ENCODE measurements around the gene ADAMTS6.

The ADAMTS6 gene

DNA sequence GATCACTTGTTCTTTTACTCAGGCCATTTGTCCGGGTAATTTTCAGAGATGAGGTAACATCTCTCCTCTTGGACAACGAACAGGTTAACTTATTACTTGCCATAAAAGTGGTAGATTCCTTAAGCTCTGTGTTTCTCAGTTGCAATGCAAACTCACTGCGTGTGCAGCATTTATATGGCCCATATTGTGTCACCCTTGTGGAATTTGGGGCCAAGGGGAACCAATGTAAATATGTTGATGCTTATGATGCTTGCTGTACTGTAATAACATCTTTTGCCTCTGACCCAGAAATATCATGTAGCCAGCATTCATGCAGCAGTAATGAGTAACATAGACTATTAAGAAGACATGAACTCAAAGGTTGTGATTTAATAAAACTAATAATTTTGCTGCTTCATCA is 175.8 kb downstream of the ADAMTS6 start:
- Histone ChIP-seq H3K27me3 (ENCODE audit: control insufficient read depth in 2 of 2, insufficient read depth in 2 of 2, low read length in 2 of 2) (no peaks in the 10 kb centered on the region), H3K9me3 (ENCODE audit: control insufficient read depth in 2 of 2, low read length in 2 of 2) (no peaks in the 10 kb centered on the region), H3K9ac (ENCODE audit: low read depth in 1 of 2, low read length in 2 of 2) (no peak overlapping the region), H3K4me3 (ENCODE audit: low read length in 2 of 2) (no peak overlapping the region), H3K4me1 (ENCODE audit: control insufficient read depth in 2 of 2, insufficient read depth in 2 of 2, low read length in 2 of 2) (no peaks in the 10 kb centered on the region), H3K36me3 (ENCODE audit: control insufficient read depth in 2 of 2, insufficient read depth in 2 of 2, low read length in 2 of 2) (no peaks in the 10 kb centered on the region), H3K27ac (ENCODE audit: low read depth in 2 of 2, low read length in 2 of 2) (no peak overlapping the region)

DNA sequence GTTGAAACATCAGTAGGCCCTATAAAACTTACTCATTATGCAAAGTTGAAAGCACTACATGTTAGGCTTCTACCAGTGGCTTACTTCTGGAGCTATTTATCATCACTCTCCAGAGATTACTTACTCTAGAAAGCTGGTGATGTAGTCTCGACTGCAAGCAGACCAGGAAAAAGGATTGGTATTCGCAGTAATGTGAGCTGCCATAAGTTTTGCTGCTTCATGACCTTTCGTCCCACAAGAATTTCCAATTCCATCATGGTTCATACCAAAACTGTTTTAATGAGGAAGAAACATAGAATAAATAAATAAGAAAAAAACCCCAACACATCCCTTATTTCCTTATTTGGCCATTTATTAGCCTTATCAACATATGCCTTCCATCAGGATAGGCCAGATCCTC is 181.9 kb downstream of the ADAMTS6 start:
- H3K4me1 ChIP-seq (ENCODE audit: control insufficient read depth in 2 of 2, insufficient read depth in 2 of 2, low read length in 2 of 2) = no peaks in the 10 kb centered on the region

GRCh38 chr5:65296067-65296466 is 185.7 kb downstream of the ADAMTS6 start:
- Histone ChIP-seq H3K9me3 (ENCODE audit: control insufficient read depth in 2 of 2, low read length in 2 of 2) (no peaks in the 10 kb centered on the region), H3K9ac (ENCODE audit: low read depth in 1 of 2, low read length in 2 of 2) (no peak overlapping the region), H3K27ac (ENCODE audit: low read depth in 2 of 2, low read length in 2 of 2) (no peak overlapping the region), H3K36me3 (ENCODE audit: control insufficient read depth in 2 of 2, insufficient read depth in 2 of 2, low read length in 2 of 2) (no peaks in the 10 kb centered on the region), H3K4me1 (ENCODE audit: control insufficient read depth in 2 of 2, insufficient read depth in 2 of 2, low read length in 2 of 2) (no peaks in the 10 kb centered on the region), H3K27me3 (ENCODE audit: control insufficient read depth in 2 of 2, insufficient read depth in 2 of 2, low read length in 2 of 2) (no peaks in the 10 kb centered on the region), H3K4me3 (ENCODE audit: low read length in 2 of 2) (no peak overlapping the region)

More for the DNA sequence above, 181.9 kb downstream of the ADAMTS6 start:
- H3K9me3 ChIP-seq (ENCODE audit: control insufficient read depth in 2 of 2, low read length in 2 of 2) = no peaks in the 10 kb centered on the region
- no peak overlapping the region for H3K27ac ChIP-seq (ENCODE audit: low read depth in 2 of 2, low read length in 2 of 2)
- H3K9ac ChIP-seq (ENCODE audit: low read depth in 1 of 2, low read length in 2 of 2) = no peak overlapping the region
- H3K36me3 ChIP-seq (ENCODE audit: control insufficient read depth in 2 of 2, insufficient read depth in 2 of 2, low read length in 2 of 2) = no peaks in the 10 kb centered on the region
- no peaks in the 10 kb centered on the region for H3K27me3 ChIP-seq (ENCODE audit: control insufficient read depth in 2 of 2, insufficient read depth in 2 of 2, low read length in 2 of 2)
- no peak overlapping the region for H3K4me3 ChIP-seq (ENCODE audit: low read length in 2 of 2)

GRCh38 chr5:65292196-65292595 is 189.5 kb downstream of the ADAMTS6 start:
- no peaks in the 10 kb centered on the region for H3K9me3 ChIP-seq (ENCODE audit: control insufficient read depth in 2 of 2, low read length in 2 of 2)
- H3K4me3 ChIP-seq (ENCODE audit: low read length in 2 of 2) = no peak overlapping the region
- no peak overlapping the region for H3K9ac ChIP-seq (ENCODE audit: low read depth in 1 of 2, low read length in 2 of 2)
- no peak overlapping the region for H3K27ac ChIP-seq (ENCODE audit: low read depth in 2 of 2, low read length in 2 of 2)
- no peaks in the 10 kb centered on the region for H3K4me1 ChIP-seq (ENCODE audit: control insufficient read depth in 2 of 2, insufficient read depth in 2 of 2, low read length in 2 of 2)
- no peaks in the 10 kb centered on the region for H3K36me3 ChIP-seq (ENCODE audit: control insufficient read depth in 2 of 2, insufficient read depth in 2 of 2, low read length in 2 of 2)
- H3K27me3 ChIP-seq (ENCODE audit: control insufficient read depth in 2 of 2, insufficient read depth in 2 of 2, low read length in 2 of 2) = no peaks in the 10 kb centered on the region

GRCh38 chr5:65290677-65291076 is 191.0 kb downstream of the ADAMTS6 start:
- Histone ChIP-seq H3K36me3 (ENCODE audit: control insufficient read depth in 2 of 2, insufficient read depth in 2 of 2, low read length in 2 of 2) (no peaks in the 10 kb centered on the region), H3K4me1 (ENCODE audit: control insufficient read depth in 2 of 2, insufficient read depth in 2 of 2, low read length in 2 of 2) (no peaks in the 10 kb centered on the region), H3K9me3 (ENCODE audit: control insufficient read depth in 2 of 2, low read length in 2 of 2) (no peaks in the 10 kb centered on the region), H3K4me3 (ENCODE audit: low read length in 2 of 2) (no peak overlapping the region), H3K9ac (ENCODE audit: low read depth in 1 of 2, low read length in 2 of 2) (no peak overlapping the region), H3K27ac (ENCODE audit: low read depth in 2 of 2, low read length in 2 of 2) (no peak overlapping the region), H3K27me3 (ENCODE audit: control insufficient read depth in 2 of 2, insufficient read depth in 2 of 2, low read length in 2 of 2) (no peaks in the 10 kb centered on the region)

- no peaks in the 10 kb centered on the region for H3K27me3 ChIP-seq (ENCODE audit: control insufficient read depth in 2 of 2, insufficient read depth in 2 of 2, low read length in 2 of 2)
These were observed 193.1 kb downstream of the ADAMTS6 start for GRCh38 chr5:65288657-65289056.

DNA sequence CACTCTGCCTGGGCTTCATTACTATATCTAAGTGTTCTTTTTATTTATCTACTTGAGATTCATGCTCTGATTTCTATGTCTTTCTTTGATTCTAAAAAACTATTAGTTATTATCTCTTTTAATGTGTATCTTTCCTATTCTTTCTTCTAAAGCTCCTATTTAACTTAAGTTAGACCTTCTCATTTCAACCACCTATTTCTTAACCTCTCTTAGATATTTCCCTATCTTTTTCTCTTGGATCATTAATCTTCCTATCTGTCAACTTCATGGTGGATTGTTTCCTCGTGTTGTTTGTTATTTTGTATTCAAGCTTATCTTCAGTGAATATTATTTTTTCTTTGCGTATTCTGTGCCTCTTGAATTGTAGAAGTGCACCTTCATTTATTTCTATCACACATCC is 202.1 kb downstream of the ADAMTS6 start:
- Histone ChIP-seq H3K4me1 (ENCODE audit: control insufficient read depth in 2 of 2, insufficient read depth in 2 of 2, low read length in 2 of 2) (no peaks in the 10 kb centered on the region), H3K27ac (ENCODE audit: low read depth in 2 of 2, low read length in 2 of 2) (no peak overlapping the region), H3K36me3 (ENCODE audit: control insufficient read depth in 2 of 2, insufficient read depth in 2 of 2, low read length in 2 of 2) (no peaks in the 10 kb centered on the region), H3K9me3 (ENCODE audit: control insufficient read depth in 2 of 2, low read length in 2 of 2) (no peaks in the 10 kb centered on the region), H3K27me3 (ENCODE audit: control insufficient read depth in 2 of 2, insufficient read depth in 2 of 2, low read length in 2 of 2) (no peaks in the 10 kb centered on the region), H3K4me3 (ENCODE audit: low read length in 2 of 2) (no peak overlapping the region), H3K9ac (ENCODE audit: low read depth in 1 of 2, low read length in 2 of 2) (no peak overlapping the region)

More at GRCh38 chr5:65288657-65289056, 193.1 kb downstream of the ADAMTS6 start:
- no peaks in the 10 kb centered on the region for H3K9me3 ChIP-seq (ENCODE audit: control insufficient read depth in 2 of 2, low read length in 2 of 2)
- H3K4me1 ChIP-seq (ENCODE audit: control insufficient read depth in 2 of 2, insufficient read depth in 2 of 2, low read length in 2 of 2) = no peaks in the 10 kb centered on the region
- no peak overlapping the region for H3K9ac ChIP-seq (ENCODE audit: low read depth in 1 of 2, low read length in 2 of 2)
- no peak overlapping the region for H3K4me3 ChIP-seq (ENCODE audit: low read length in 2 of 2)
- no peak overlapping the region for H3K27ac ChIP-seq (ENCODE audit: low read depth in 2 of 2, low read length in 2 of 2)
- H3K36me3 ChIP-seq (ENCODE audit: control insufficient read depth in 2 of 2, insufficient read depth in 2 of 2, low read length in 2 of 2) = no peaks in the 10 kb centered on the region

DNA sequence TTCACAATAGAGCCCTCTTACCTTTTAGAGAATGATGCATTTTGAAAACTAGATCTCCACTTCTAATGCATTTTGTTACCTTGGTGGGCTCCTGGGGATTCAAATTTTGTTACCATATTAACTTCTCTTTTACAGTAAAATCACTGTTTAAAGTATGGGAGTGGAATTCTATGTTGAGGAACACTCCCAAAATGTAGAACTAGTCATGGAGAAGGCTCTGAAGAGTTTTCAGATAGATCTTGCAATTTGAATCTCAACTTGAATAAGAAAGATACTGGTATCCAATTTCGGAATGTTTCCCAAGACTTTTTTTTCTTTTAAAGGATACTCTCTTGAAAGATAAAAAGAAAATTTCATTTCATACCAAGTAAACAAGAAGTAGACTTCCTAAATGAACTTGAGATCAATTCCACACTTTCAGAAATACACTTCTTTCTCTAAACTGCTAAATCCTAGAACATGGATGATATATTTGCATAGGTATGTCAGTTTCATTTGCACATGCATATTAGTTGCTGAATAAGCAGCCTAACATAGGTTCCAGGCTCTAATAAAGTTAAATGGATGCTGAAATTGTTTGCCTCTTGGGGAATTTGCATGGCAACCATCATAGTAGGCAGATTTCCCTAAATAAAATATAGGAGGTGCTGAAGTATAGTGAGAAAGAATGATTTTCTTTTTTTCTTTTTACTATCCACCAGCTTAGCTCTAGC is 205.4 kb downstream of the ADAMTS6 start:
- Histone ChIP-seq H3K9ac (ENCODE audit: low read depth in 1 of 2, low read length in 2 of 2) (no peak overlapping the region), H3K27ac (ENCODE audit: low read depth in 2 of 2, low read length in 2 of 2) (no peak overlapping the region), H3K27me3 (ENCODE audit: control insufficient read depth in 2 of 2, insufficient read depth in 2 of 2, low read length in 2 of 2) (no peaks in the 10 kb centered on the region), H3K36me3 (ENCODE audit: control insufficient read depth in 2 of 2, insufficient read depth in 2 of 2, low read length in 2 of 2) (no peaks in the 10 kb centered on the region), H3K4me1 (ENCODE audit: control insufficient read depth in 2 of 2, insufficient read depth in 2 of 2, low read length in 2 of 2) (no peaks in the 10 kb centered on the region), H3K4me3 (ENCODE audit: low read length in 2 of 2) (no peak overlapping the region), H3K9me3 (ENCODE audit: control insufficient read depth in 2 of 2, low read length in 2 of 2) (no peaks in the 10 kb centered on the region)

DNA sequence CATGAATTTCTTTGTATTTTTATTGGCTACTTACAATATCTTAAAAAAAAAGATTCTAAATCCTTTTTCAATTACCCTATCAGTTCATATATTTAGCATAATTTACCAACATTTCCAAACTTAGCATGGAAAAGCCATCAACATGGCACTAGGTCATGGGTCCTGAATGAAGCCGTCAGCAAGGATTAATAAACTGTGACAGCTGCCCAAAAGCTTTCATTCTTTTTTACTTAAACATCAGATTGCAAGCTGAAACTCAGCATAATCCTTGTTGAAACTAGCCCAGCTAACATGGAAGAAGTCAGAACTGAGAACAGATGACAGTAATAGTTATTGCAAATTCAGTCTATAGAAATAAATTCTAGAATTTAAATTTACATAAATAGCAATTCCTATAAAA is 209.8 kb downstream of the ADAMTS6 start:
- no peak overlapping the region for H3K4me3 ChIP-seq (ENCODE audit: low read length in 2 of 2)
- no peaks in the 10 kb centered on the region for H3K36me3 ChIP-seq (ENCODE audit: control insufficient read depth in 2 of 2, insufficient read depth in 2 of 2, low read length in 2 of 2)
- H3K9me3 ChIP-seq (ENCODE audit: control insufficient read depth in 2 of 2, low read length in 2 of 2) = no peaks in the 10 kb centered on the region
- H3K27me3 ChIP-seq (ENCODE audit: control insufficient read depth in 2 of 2, insufficient read depth in 2 of 2, low read length in 2 of 2) = no peaks in the 10 kb centered on the region
- H3K4me1 ChIP-seq (ENCODE audit: control insufficient read depth in 2 of 2, insufficient read depth in 2 of 2, low read length in 2 of 2) = no peaks in the 10 kb centered on the region
- H3K27ac ChIP-seq (ENCODE audit: low read depth in 2 of 2, low read length in 2 of 2) = no peak overlapping the region
- H3K9ac ChIP-seq (ENCODE audit: low read depth in 1 of 2, low read length in 2 of 2) = no peak overlapping the region

DNA sequence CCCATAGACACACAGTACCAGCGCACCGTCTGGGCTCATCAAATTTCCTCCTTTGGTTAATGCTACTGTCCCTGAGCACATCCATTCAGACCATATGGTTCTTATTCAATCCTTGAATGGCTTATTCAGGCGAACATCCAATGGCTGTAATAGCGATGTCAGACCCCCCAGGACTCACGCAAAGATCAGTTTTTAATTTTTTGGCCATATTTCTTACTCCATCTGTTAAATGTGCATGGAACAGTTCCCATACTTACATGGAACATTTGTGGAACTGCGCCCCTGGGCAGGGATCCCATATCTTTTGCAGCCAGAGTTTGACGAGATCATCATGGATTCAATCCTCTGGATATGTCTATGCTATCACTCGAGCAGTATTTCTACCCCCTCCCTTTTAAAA is 213.2 kb downstream of the ADAMTS6 start:
- Histone ChIP-seq H3K27me3 (ENCODE audit: control insufficient read depth in 2 of 2, insufficient read depth in 2 of 2, low read length in 2 of 2) (no peaks in the 10 kb centered on the region), H3K4me1 (ENCODE audit: control insufficient read depth in 2 of 2, insufficient read depth in 2 of 2, low read length in 2 of 2) (no peaks in the 10 kb centered on the region), H3K9me3 (ENCODE audit: control insufficient read depth in 2 of 2, low read length in 2 of 2) (no peaks in the 10 kb centered on the region), H3K4me3 (ENCODE audit: low read length in 2 of 2) (no peak overlapping the region), H3K36me3 (ENCODE audit: control insufficient read depth in 2 of 2, insufficient read depth in 2 of 2, low read length in 2 of 2) (no peaks in the 10 kb centered on the region), H3K27ac (ENCODE audit: low read depth in 2 of 2, low read length in 2 of 2) (no peak overlapping the region), H3K9ac (ENCODE audit: low read depth in 1 of 2, low read length in 2 of 2) (no peak overlapping the region)
